ENCODE measurements around the gene ARHGAP26.

Gene ARHGAP26

DNA sequence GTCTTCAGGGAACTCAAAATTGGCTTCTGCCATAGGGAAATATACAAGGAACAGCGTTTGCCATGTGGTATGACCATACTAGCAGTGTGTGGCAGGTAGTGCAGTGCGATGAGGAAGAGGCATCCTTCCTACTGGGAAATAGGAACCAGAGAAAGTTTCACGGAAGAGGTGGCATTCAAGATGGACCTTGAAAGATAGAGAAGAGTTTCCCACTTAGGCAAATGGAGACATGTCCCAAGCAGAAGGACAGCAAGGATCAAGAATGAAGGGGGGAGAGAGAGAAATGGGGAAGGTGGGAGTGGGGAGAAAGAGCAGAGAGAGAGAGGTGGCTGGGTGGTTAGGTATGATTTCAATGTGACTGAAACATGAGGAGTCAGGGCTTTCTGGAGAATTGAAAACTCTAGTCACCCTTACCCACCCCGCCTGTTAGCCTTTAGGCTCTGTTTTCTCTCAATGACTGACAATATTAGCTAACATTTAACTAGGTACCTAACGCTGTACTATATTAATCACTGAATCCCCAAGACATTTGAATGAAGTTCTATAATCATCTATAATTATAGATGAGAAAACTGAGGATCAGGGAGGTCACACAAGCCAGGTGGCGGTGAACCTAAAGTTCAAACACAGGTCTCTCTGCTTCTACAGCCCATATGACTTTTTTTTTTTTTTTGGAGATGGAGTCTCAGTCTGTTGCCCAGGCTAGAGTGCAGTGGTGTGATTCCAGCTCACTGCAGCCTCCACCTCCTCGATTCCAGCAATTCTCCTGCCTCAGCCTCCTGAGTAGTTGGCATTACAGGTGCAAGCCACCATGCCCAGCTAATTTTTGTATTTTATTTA is 462.0 kb downstream of the ARHGAP26 start:
- TF ChIP-seq, protein P1, sequence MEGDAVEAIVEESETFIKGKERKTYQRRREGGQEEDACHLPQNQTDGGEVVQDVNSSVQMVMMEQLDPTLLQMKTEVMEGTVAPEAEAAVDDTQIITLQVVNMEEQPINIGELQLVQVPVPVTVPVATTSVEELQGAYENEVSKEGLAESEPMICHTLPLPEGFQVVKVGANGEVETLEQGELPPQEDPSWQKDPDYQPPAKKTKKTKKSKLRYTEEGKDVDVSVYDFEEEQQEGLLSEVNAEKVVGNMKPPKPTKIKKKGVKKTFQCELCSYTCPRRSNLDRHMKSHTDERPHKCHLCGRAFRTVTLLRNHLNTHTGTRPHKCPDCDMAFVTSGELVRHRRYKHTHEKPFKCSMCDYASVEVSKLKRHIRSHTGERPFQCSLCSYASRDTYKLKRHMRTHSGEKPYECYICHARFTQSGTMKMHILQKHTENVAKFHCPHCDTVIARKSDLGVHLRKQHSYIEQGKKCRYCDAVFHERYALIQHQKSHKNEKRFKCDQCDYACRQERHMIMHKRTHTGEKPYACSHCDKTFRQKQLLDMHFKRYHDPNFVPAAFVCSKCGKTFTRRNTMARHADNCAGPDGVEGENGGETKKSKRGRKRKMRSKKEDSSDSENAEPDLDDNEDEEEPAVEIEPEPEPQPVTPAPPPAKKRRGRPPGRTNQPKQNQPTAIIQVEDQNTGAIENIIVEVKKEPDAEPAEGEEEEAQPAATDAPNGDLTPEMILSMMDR (IDR thresholded peaks at IDR 0.05), result no peak

GRCh38 chr5:143233031-143233430 is 462.9 kb downstream of the ARHGAP26 start:
- TF ChIP-seq, protein P1 (IDR thresholded peaks at IDR 0.05), result no peak

GRCh38 chr5:143234162-143234842 is 464.1 kb downstream of the ARHGAP26 start:
- TF ChIP-seq, protein P1 (IDR thresholded peaks at IDR 0.05), result no peak

DNA sequence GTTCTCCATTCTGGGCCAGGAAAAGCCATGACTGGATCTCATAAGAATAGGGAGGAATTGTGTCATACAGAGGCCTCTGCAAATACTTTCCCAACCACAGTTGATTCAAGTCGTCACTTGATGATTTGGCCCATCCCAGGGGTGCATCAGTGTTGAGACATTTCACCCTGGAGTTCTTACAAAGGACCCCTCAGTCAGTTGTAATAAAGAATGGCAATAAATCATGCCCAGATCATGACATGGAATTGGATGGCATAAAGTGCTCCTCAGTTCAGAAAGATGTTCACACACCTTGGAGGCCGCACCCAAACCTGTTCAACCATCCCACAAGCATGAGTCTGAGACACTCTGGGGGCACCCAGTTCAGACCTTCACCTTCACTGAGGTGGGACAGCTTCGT is 465.2 kb downstream of the ARHGAP26 start:
- TF ChIP-seq, protein P1 (IDR thresholded peaks at IDR 0.05), result no peak

- TF ChIP-seq, protein P1 (IDR thresholded peaks at IDR 0.05), result no peak
These were observed 466.5 kb downstream of the ARHGAP26 start for GRCh38 chr5:143236682-143237081.

DNA sequence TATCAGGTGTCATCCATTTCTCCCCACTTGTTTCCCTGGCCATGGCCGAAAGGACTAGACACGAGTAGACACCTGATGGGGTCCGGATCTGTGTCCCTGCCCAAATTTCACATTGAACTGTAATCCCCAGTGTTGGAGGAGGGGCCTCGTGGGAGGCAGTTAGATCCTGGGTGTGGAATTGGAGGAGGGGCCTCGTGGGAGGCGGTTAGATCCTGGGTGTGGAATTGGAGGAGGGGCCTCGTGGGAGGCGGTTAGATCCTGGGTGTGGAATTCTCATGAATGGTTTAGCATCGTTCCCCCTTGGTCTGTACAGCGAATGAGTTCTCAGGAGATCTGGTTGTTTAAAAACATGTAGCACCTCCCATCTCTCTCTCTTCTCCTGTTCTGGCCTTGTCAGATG is 467.5 kb downstream of the ARHGAP26 start:
- TF ChIP-seq, protein P1 (IDR thresholded peaks at IDR 0.05), result no peak

DNA sequence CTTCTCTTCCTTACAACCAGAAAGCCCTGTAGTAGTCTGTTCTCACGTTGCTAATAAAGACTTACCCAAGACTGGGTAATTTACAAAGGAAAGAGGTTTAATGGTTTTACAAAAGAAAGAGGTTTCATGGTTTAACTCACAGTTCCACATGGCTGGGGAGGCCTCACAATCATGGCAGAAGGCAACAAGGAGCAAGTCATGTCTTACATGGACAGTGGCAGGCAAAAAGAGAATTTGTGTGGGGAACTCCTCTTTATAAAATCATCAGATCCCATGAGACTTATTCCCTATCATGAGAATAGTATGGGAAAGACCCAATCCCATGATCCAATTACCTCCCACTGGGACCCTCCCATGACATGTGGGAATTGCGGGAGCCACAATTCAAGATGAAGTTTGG is 468.4 kb downstream of the ARHGAP26 start:
- TF ChIP-seq, protein P1 (IDR thresholded peaks at IDR 0.05), result no peak
